Lower lobe of right lung (tissue), 2 donors: Measurements from ENCODE around the gene PMF1. TPM values are rescaled to one million over a fixed set of nuclear protein-coding genes. Genes with fewer than 3 reads are reported as not detected.
A peak's percentile ranks its signal among the peaks of the same experiment; 100 is the strongest.

ENCODE experiments used
- ATAC-seq, 2 donors: fragments of 200-7000 bp; cut with Tn5 transposase; one replicate each; pipeline ENCODE4 v1.9.1; 2020 to 2022; ENCODE audit warnings: mild to moderate bottlenecking in 2 of 2, moderate library complexity in 2 of 2
- DNase-seq: peaks from one replicate; pipeline ENCODE4 v3.0.0-alpha.2; 2020
- H3K27ac ChIP-seq: fragments of 200-600 bp; one replicate; pipeline ENCODE4 v1.8.0; 2022
- H3K27me3 ChIP-seq: fragments of 200-600 bp; one replicate; pipeline ENCODE4 v1.8.0; 2022; ENCODE audit warnings: low read depth
- H3K36me3 ChIP-seq: fragments of 200-600 bp; one replicate; pipeline ENCODE4 v1.8.0; 2022; ENCODE audit warnings: mild to moderate bottlenecking
- H3K4me1 ChIP-seq: fragments of 200-600 bp; one replicate; pipeline ENCODE4 v1.8.0; 2022
- H3K4me3 ChIP-seq: fragments of 200-600 bp; one replicate; pipeline ENCODE4 v1.8.0; 2022; ENCODE audit warnings: mild to moderate bottlenecking
- H3K9me3 ChIP-seq: fragments of 200-600 bp; one replicate; pipeline ENCODE4 v1.8.0; 2022
- CTCF ChIP-seq: fragments of 200-600 bp; IDR thresholded peaks from one replicate; pipeline ENCODE4 v1.8.0; 2022; ENCODE audit warnings: antibody characterized with exemption, mild to moderate bottlenecking
- intact Hi-C: fragments of 100-400 bp; cut with DNase I; formaldehyde crosslinking; loops from one replicate; pipeline ENCODE4 v1.11.0; 2022
- total RNA-seq: library from RNA; stranded (reverse); fragmentation: NEBNext Ultra II Directional; extraction: Animal tissue kit (Norgen Biotek cat#: 25700); gene quantifications from one replicate; pipeline ENCODE4 v1.2.1, GENCODE V29; 2021
- donor health status: DM: no; HTN: yes; CAD: no; lungs with severe emphysema.

Gene PMF1
- total RNA-seq, 1 donor from 2014 or later = 45.3 TPM

DNA sequence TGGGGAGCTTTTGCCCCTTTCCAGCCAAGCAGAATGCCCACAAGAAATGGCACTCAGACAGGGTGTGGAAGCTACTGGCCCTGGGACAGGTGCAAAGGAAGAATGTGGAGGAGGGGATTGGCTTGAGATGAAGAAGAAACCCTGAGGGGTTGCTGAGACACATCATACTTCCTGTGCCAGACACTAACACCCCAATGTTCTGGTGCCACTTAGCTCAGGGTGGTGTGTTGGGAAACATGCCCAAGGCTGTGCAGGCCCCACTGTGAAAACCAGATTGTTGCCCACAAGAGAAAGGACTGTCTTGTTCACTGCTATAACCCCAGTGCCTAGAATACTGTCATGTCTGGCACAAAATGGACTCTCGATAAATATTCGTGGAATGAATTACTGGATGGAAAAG is 44.9 kb downstream of the PMF1 start:
- intact Hi-C loops = no loop called here
- no peak for TF ChIP-seq CTCF
- no peaks in the 10 kb centered on the region for H3K9me3 ChIP-seq
- H3K4me3 ChIP-seq = no peak overlapping the region
- ATAC-seq = no peak
- no peaks in the 10 kb centered on the region for H3K4me1 ChIP-seq
- H3K36me3 ChIP-seq = peaks cover 100% of the 10 kb centered on the region
- no peak for DNase-seq
- no peak overlapping the region for H3K27ac ChIP-seq
- H3K27me3 ChIP-seq = no peaks in the 10 kb centered on the region

DNA sequence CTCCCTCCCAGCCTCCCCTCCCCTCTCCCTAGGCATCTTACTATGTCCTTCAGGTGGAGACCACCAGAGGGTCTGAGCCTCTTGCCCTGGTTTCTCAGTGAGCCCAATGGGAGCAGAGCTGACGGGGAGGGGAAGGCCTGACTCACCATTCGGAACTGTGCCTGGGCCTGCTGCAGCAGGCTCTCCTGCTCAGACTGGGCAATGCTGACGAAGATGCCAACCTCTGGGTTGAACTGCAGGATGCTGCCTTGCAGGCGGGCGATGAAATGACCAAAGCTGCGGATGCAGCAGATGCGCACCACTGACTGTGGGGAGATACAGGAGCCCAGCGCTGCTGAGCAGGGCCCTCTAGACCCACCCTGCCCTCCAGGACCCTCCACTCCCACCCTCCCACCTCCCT is 46.1 kb downstream of the PMF1 start:
- peaks cover 100% of the 10 kb centered on the region for H3K36me3 ChIP-seq
- intact Hi-C loops = no loop called here
- H3K9me3 ChIP-seq = no peaks in the 10 kb centered on the region
- H3K27ac ChIP-seq = no peak overlapping the region
- TF ChIP-seq CTCF = no peak
- no peak for ATAC-seq
- no peak for DNase-seq
- H3K4me1 ChIP-seq = no peaks in the 10 kb centered on the region
- no peaks in the 10 kb centered on the region for H3K27me3 ChIP-seq
- no peak overlapping the region for H3K4me3 ChIP-seq

DNA sequence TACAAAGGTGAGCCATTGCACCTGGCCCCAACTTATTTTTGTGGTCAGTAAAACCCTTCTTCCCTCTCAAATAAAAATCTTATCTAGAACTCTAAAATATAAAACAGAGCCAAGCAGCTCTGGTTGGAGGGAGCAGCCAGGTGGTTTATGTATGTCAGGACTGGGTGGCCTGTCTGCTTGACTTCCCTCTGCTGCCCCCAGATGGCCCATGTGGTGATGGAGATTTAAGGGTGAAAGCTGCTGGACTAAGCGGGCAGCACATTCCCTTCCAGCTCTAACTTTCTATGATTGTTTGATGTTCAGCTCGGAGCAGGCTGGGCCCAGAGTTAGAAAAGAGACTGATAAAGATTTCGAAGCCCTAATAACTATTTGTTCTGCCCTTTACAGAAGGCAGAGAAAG is 47.0 kb downstream of the PMF1 start:
- Histone ChIP-seq H3K36me3 (peaks cover 98% of the 10 kb centered on the region), H3K9me3 (no peaks in the 10 kb centered on the region), H3K4me3 (no peak overlapping the region), H3K27me3 (no peaks in the 10 kb centered on the region), H3K27ac (no peak overlapping the region), H3K4me1 (no peaks in the 10 kb centered on the region)
- TF ChIP-seq CTCF = no peak
- intact Hi-C loops = no loop called here
- DNase-seq (no peak), ATAC-seq (no peak)

DNA sequence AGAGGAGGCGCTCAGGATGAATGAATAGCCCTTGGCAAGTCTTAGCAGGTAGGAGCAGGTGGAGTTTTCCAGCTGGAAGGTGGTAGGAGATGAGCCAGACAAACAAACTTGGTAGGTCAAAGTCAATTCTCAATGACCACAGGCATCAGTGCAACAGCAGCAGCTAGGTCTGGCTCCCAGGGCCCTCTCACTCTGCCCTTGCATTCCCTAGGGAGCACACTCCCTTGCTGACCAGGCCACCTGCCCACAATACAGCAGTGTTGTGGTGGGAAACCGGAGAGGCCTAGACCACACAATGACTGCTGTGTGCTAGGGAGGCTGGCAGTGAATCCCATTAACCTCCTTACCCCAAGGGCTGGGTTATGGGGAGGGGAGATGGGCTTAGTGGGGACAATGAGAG is 48.1 kb downstream of the PMF1 start:
- intact Hi-C loops = no loop called here
- ATAC-seq (no peak), DNase-seq (no peak)
- no peaks in the 10 kb centered on the region for H3K27me3 ChIP-seq
- H3K27ac ChIP-seq = no peak overlapping the region
- no peak for TF ChIP-seq CTCF
- H3K9me3 ChIP-seq = no peaks in the 10 kb centered on the region
- H3K4me1 ChIP-seq = no peaks in the 10 kb centered on the region
- no peak overlapping the region for H3K4me3 ChIP-seq
- peaks cover 98% of the 10 kb centered on the region for H3K36me3 ChIP-seq

GRCh38 chr1:156262461-156263287 is 49.9 kb downstream of the PMF1 start:
- no peak for TF ChIP-seq CTCF
- DNase-seq (no peak), ATAC-seq (peak in 1 of 2 donors; percentile 27)
- Histone ChIP-seq H3K36me3 (peaks cover 98% of the 10 kb centered on the region), H3K27me3 (no peaks in the 10 kb centered on the region), H3K4me3 (no peak overlapping the region), H3K27ac (no peak overlapping the region), H3K9me3 (no peaks in the 10 kb centered on the region), H3K4me1 (no peaks in the 10 kb centered on the region)
- intact Hi-C loops = no loop called here
